ENCODE measurements around the gene A3GALT2.

The A3GALT2 gene

DNA sequence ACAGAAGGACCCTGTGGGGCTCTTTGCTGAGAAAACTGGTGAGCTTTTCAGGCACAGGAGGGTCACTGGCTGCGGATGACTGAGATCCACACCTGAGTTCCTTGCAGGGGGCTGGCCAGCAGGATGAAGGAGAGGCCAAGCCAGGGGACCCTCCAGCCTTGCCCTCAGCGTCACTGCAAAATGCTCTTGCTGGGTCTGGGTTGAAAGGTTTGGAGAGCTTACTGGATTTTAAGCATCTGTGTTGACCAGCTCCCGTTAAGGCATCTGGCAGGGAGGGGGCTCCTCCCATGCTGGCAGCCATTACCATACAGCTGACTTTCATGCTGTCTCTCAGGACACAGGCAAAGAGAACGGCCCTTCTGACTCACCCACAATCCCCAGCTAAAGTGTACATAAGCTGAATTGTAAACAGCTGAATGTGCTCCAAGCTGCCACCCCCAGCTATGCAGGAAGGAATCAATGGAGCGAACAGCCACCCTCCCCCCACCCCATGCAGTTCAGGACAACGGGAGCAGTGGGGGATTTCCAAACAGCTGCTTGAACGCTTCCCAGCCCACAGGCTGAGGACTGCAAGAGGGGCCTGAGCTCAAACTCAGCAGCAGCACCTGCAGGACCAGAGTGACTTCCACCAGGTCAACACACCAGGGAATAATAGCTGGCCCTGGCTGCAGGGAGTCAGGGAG lies 21.3 kb upstream of the A3GALT2 start:
- TF ChIP-seq CTCF (IDR thresholded peaks at IDR 0.05; ENCODE audit: low read depth, low read length, missing control alignments): no peak
- H3K4me3 ChIP-seq (ENCODE audit: low read depth, low read length): no peak overlapping the region
- DNase-seq (ENCODE audit: low read depth): no peak

DNA sequence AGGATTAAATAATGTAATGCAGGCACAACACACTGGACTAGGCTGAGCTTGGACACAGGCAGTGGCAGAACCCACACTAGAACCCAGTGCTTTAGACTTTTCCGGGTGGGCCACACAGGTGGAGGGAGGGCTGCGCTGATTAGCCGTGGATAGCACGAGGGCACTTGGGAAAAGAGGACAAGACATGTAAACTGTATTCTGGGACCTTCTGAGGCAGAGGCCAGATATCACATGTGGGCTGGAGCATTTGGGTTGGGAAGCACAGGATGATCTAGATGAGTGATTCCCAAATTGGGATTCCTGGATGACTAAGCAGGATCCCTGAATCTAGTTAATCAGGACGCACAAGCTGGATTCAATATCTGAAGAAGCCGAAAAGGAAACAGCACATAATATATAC lies 20.3 kb upstream of the A3GALT2 start:
- H3K4me3 ChIP-seq (ENCODE audit: low read depth, low read length): no peak overlapping the region
- DNase-seq (ENCODE audit: low read depth): no peak
- no peak for TF ChIP-seq CTCF (IDR thresholded peaks at IDR 0.05; ENCODE audit: low read depth, low read length, missing control alignments)

DNA sequence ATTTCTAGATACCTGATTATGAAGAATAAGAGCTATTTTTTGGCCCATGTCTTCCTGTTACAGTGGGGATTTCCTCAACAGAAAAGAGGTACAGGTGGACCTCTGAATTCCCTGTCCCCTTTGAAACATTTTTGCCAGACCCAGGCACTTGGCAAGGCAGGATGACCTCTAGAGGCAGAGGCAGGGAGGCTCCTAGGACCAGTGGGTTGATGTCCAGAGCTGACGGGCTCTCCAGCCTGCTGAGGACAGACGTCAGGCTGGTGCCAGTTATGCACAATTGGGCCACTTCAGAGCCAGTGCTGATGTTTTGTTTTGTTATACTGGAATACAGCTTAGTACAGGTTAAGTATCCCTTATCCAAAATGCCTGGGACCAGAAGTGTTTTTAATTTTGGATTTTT lies 18.5 kb upstream of the A3GALT2 start:
- DNase-seq (ENCODE audit: low read depth): no peak
- no peak for TF ChIP-seq CTCF (IDR thresholded peaks at IDR 0.05; ENCODE audit: low read depth, low read length, missing control alignments)
- no peak overlapping the region for H3K4me3 ChIP-seq (ENCODE audit: low read depth, low read length)

DNA sequence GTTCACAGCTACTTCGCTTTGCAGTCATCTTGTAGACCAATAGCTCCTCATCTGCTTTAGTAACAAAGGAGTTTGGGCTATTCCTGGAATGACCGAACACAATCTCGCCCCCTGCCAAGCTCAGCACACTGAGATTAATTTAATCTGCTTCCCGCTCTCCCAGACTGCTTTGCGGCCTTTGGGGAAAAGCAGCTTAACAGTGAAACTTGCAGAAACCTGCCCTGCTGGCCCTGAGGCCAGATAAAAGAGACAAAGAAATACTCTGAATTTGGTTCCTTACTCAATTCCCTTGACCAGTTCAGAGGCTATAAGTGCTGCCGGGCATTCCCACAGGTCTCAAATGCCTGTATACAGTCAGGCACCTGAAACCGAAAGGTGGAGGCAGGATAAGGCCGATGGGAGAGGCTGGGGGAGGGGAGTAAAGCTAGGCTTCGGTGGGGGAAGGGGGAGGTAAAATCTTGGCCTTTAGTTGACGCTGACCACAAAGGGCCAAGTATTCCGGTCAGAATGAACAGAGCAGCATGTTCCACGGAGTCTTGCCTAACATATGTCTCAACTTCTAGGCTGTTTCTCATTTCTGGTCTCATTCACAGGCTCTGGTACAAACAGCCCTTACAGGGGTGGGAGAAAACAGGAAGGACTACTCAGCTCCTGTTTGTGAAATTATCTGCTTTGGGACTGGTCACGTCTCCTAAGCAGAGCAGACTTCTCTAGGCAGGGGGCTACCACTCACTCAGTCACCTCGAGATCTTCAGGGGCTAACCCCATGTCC lies 17.7 kb upstream of the A3GALT2 start:
- no peak for TF ChIP-seq CTCF (IDR thresholded peaks at IDR 0.05; ENCODE audit: low read depth, low read length, missing control alignments)
- no peak for DNase-seq (ENCODE audit: low read depth)
- no peak overlapping the region for H3K4me3 ChIP-seq (ENCODE audit: low read depth, low read length)

DNA sequence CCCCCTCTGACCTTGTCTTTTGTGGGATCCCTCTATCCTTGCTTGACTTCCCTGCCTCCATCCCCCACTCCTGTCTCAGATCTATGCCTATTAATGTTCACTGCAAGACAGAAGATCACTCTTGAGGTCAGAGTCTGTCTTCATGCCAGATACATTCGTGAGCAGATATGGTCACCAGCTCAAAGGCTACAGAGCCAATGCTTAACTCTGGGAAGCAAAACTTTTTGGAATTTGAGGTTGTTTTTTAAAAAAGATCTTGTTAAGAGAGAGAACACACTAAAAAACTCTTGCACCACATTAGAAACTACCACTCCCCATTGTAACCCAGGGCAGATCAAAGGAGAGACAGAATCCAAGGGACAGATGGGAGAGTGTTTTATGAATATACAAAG lies 17.1 kb upstream of the A3GALT2 start:
- TF ChIP-seq CTCF (IDR thresholded peaks at IDR 0.05; ENCODE audit: low read depth, low read length, missing control alignments): no peak
- DNase-seq (ENCODE audit: low read depth): no peak
- H3K4me3 ChIP-seq (ENCODE audit: low read depth, low read length): no peak overlapping the region

GRCh38 chr1:33337441-33337840 lies 16.5 kb upstream of the A3GALT2 start:
- no peak for TF ChIP-seq CTCF (IDR thresholded peaks at IDR 0.05; ENCODE audit: low read depth, low read length, missing control alignments)
- DNase-seq (ENCODE audit: low read depth): no peak
- H3K4me3 ChIP-seq (ENCODE audit: low read depth, low read length): no peak overlapping the region
